Right lobe of liver (tissue), 6 donors: ENCODE measurements around the gene CDC14C. TPM values are rescaled to one million over a fixed set of nuclear protein-coding genes. Genes with fewer than 3 reads are reported as not detected.

Experiments
- ATAC-seq, 4 donors: fragments of 200-7000 bp; cut with Tn5 transposase; one replicate each; pipeline ENCODE4 v1.9.1; 2020; ENCODE audit warnings: mild to moderate bottlenecking in 4 of 4, moderate library complexity in 4 of 4
- DNase-seq, 3 donors: peaks; one replicate each; pipeline ENCODE4 v3.0.0-alpha.2; 2020
- H3K27ac ChIP-seq, 3 donors: fragments of 200-600 bp; one replicate each; pipeline ENCODE4 v1.8.0; 2022
- H3K27me3 ChIP-seq, 2 donors: fragments of 200-600 bp; one replicate each; pipeline ENCODE4 v1.8.0; 2022
- H3K36me3 ChIP-seq, 4 donors: fragments of 200-600 bp; sonication (generic) in 1 of 4; one replicate each; pipeline versions ENCODE4 v1.5.1 to v1.8.0; 2017 to 2022; ENCODE audit warnings: control low read depth in 1 of 4
- H3K4me1 ChIP-seq, 4 donors: fragments of 200-600 bp; sonication (generic) in 1 of 4; one replicate each; pipeline versions ENCODE4 v1.5.1 to v1.8.0; 2017 to 2022; ENCODE audit warnings: control low read depth in 1 of 4
- H3K4me3 ChIP-seq, 3 donors: fragments of 200-600 bp; one replicate each; pipeline ENCODE4 v1.8.0; 2022
- H3K9me3 ChIP-seq, 4 donors: fragments of 200-600 bp; sonication (generic) in 1 of 4; one replicate each; pipeline versions ENCODE4 v1.5.1 to v1.8.0; 2017 to 2022; ENCODE audit warnings: control low read depth in 1 of 4
- POLR2A ChIP-seq: fragments of 450-650 bp; IDR thresholded peaks from one replicate; pipeline ENCODE4 v1.6.1; 2017; ENCODE audit warnings: antibody characterized with exemption, mild to moderate bottlenecking
- WGBS: methylation state at CpG from one replicate; pipeline ENCODE4 v1.1.6; 2018; ENCODE audit warnings: low coverage, low lambda C conversion rate; ENCODE audit not compliant: insufficient coverage; ENCODE audit errors: missing lambda C conversion rate; 5-methylcytosine and 5-hydroxymethylcytosine counted together
- intact Hi-C, 2 donors: fragments of 100-400 bp; cut with DNase I; formaldehyde crosslinking; loops; one replicate each; pipeline versions ENCODE4 v1.11.2 to v1.14.1; 2022
- total RNA-seq, 6 experiments: library from RNA; depleted of rRNA in 2 of 6; stranded (reverse); fragments of >200 nt in 2 of 6; fragmentation: NEBNext Ultra II Directional in 3 of 6; extraction: Animal tissue kit (Norgen Biotek cat#: 25700) in 3 of 6; gene quantifications; one replicate each; pipeline versions ENCODE4 v1.1.0 to v1.2.4, GENCODE V29; 2016 to 2023
- TF ChIP-seq, protein P1 (sequence below), 4 donors: fragments of 200-600 bp in 3 of 4; fragments of 450-650 bp in 1 of 4; IDR thresholded peaks; one replicate each; pipeline versions ENCODE4 v1.5.1 to v1.8.0; 2016 to 2022; ENCODE audit warnings: antibody characterized with exemption in 4 of 4, mild to moderate bottlenecking in 2 of 4
- donor health status: DM: no; HTN: yes; CAD: no.
- donor health status: DM: no; HTN: no; CAD: no.
- donor health status: DM: no; HTN: no; CAD: no.
- donor health status: DM: no; HTN: yes; CAD: no.
- donor health status: DM: no; HTN: yes; CAD: no.

The CDC14C gene
- total RNA-seq, 6 experiments from 2014 or later = not detected

DNA sequence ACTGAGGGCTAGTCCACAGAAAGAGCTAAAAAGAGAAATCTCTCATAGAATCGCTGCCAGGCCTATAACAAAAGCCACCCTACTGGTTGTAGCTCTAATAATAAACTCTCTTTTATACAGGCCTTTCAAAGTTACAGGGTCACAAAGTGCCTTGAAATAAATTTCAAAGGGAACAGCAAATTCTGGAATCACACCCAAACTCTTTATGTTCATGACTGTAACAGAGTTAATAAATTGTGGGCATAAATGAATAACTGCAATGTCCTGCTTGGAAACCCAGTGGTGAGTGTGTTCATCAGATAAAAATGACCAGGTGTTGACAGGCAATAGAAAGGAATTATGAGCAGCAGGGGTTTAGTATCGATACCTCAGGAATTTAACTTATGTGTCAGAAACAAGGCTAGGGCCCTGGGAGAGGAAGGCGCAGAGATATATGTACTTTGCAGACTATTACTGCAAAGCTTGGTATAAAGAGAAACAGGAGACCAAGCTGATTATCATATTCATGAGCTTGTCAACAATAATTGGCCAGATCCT, 9.3 kb downstream of the CDC14C start:
- no peak for ATAC-seq

DNA sequence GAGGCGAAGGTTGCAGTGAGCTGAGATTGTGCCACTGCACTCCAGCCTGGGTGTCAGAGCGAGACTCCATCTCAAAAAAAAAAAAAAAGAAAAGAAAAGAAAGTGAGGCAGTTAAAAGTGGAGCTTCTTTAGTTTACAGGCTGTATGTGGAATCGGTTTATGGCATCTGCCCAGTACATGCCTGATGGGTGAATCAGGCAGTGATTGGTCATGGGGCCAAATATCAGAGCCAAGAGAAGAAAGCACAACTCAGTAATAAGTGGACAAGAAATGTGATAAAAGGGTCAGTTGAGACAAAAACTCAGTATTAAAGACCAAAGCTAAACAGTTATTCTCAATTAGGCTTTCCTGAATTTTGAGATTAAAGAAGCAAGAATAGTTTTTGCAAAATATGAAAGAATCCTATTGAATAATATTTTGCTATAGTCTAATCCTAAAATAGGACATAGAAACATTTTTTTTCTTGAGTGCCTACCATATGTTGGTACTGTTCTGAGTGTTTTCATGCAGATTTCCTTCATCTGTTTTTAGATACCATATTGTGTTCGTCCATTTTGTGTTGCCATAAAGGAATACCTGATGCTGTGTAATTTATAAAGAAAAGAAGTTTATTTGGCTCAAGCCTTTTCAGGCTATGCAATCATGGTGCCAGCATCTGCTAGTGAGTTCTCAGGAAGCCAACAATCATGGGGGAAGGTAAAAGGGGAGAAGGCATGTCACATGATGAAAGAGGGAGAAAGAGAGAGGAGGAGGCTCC, 14.4 kb downstream of the CDC14C start:
- no peak for DNase-seq
- Histone ChIP-seq H3K27ac (no peak overlapping the region), H3K4me3 (no peak overlapping the region), H3K4me1 (no peaks in the 10 kb centered on the region), H3K9me3 (no peaks in the 10 kb centered on the region), H3K36me3 (no peaks in the 10 kb centered on the region), H3K27me3 (no peaks in the 10 kb centered on the region)
- no peak for ATAC-seq
- intact Hi-C loops = no loop called here
- WGBS = 41% methylated on average over 2 of the region's 4 CpGs
- no peak for TF ChIP-seq POLR2A
- TF ChIP-seq, protein P1, sequence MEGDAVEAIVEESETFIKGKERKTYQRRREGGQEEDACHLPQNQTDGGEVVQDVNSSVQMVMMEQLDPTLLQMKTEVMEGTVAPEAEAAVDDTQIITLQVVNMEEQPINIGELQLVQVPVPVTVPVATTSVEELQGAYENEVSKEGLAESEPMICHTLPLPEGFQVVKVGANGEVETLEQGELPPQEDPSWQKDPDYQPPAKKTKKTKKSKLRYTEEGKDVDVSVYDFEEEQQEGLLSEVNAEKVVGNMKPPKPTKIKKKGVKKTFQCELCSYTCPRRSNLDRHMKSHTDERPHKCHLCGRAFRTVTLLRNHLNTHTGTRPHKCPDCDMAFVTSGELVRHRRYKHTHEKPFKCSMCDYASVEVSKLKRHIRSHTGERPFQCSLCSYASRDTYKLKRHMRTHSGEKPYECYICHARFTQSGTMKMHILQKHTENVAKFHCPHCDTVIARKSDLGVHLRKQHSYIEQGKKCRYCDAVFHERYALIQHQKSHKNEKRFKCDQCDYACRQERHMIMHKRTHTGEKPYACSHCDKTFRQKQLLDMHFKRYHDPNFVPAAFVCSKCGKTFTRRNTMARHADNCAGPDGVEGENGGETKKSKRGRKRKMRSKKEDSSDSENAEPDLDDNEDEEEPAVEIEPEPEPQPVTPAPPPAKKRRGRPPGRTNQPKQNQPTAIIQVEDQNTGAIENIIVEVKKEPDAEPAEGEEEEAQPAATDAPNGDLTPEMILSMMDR (IDR thresholded peaks at IDR 0.05) = no peak

More for the DNA sequence above, 9.3 kb downstream of the CDC14C start:
- H3K9me3 ChIP-seq = no peaks in the 10 kb centered on the region
- DNase-seq = no peak
- 63% methylated on average over 3 of the region's 3 CpGs for WGBS
- TF ChIP-seq, protein P1 (IDR thresholded peaks at IDR 0.05) = no peak
- no peak for TF ChIP-seq POLR2A
- H3K4me1 ChIP-seq = no peaks in the 10 kb centered on the region
- H3K27me3 ChIP-seq = no peaks in the 10 kb centered on the region
- H3K4me3 ChIP-seq = no peak overlapping the region
- intact Hi-C loops = no loop called here
- no peak overlapping the region for H3K27ac ChIP-seq
- no peaks in the 10 kb centered on the region for H3K36me3 ChIP-seq

DNA sequence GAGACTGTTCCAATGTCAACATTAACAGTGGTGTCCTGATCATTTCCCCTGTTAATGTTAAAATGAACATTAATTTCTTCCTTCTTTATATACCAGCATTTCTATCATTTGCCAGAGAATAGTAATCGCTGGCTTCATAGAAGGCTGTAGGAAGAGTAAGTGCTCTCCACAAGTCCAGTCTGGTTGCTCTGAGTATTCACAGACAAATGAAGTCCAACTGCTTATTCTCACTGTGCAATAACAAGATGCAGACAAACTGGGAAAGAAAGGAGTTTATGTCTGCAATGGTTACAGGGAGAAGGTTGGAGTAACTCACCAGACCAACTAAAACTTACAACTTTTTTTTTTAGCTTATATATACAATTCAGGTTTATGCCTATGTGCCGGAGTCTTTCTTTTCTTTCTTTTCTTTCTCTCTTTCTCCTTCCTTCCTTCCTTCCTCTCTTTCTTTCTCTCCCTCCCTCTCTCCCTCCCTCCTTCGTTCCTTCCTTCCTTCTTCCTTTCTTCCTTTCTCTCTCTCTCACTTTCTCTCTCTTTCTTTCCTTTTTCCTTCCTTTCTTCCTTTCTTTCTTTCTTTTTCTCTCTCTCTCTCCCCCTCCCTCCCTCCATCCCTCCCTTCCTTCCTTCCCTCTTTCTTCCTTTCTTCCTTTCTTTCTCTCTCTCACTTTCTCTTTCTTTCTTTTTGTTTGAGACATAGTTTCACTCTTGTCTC, 19.1 kb downstream of the CDC14C start:
- Histone ChIP-seq H3K4me3 (no peak overlapping the region), H3K36me3 (no peaks in the 10 kb centered on the region), H3K4me1 (no peaks in the 10 kb centered on the region), H3K9me3 (no peaks in the 10 kb centered on the region), H3K27ac (no peak overlapping the region), H3K27me3 (no peaks in the 10 kb centered on the region)
- ATAC-seq = no peak
- DNase-seq = no peak
- 49% methylated on average over 3 of the region's 3 CpGs for WGBS
- no peak for TF ChIP-seq POLR2A
- TF ChIP-seq, protein P1 (IDR thresholded peaks at IDR 0.05) = no peak
- intact Hi-C loops = no loop called here

DNA sequence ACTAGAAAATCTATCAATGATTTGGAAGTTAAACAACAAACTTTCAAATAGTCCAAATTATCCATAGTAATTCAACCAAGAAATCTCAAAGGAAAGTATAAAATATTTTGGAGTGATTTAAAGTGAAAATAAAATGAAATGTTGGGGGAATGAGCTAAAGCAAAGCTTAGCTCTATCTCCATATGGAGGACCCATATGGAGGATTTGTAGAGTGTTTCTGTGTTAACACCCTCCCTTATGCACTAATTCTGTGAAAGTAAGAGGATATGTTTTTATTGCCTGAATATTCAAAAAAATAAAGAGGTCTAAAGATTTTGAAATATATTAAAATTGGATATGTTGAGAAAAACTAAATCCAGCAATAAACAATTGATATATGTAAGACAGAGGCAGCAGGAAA, 31.6 kb downstream of the CDC14C start:
- TF ChIP-seq, protein P1 (IDR thresholded peaks at IDR 0.05) = no peak
- no peak for TF ChIP-seq POLR2A
- no peak overlapping the region for H3K4me3 ChIP-seq
- intact Hi-C loops = no loop called here
- H3K27ac ChIP-seq = no peak overlapping the region
- no peaks in the 10 kb centered on the region for H3K27me3 ChIP-seq
- ATAC-seq = no peak
- no peaks in the 10 kb centered on the region for H3K9me3 ChIP-seq
- no peak for DNase-seq
- H3K36me3 ChIP-seq = no peaks in the 10 kb centered on the region
- H3K4me1 ChIP-seq = no peaks in the 10 kb centered on the region
